ENCODE data around the gene EID1.
"Not testable (repeated sequence)": the region's sequence is repeated elsewhere in the genome, so short reads cannot be mapped to it uniquely, and the experiment has no call there.

Gene EID1

GRCh38 chr15:48871542-48871941, 6.4 kb upstream of the EID1 start:
- no peak for DNase-seq

DNA sequence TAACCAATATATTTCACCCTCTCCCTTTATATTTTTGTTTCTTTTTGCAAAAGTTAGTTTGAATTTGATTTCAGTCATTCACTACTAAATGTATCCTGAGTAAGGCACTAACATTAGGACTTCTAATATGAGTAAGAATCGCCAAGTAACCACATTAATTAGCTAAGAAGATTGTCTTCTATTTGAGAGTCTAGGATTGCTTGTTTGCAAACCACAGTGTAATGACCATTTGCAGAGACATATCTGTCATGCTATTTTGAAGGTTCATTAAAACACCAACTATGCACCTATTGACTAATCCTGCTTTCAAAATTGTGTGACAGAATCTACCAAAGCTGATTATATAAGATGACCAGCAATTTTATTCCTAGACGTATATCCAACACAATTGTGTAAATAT, 5.3 kb upstream of the EID1 start:
- DNase-seq: no peak

- DNase-seq: no peak
Measured at GRCh38 chr15:48875241-48875960, 2.5 kb upstream of the EID1 start.

DNA sequence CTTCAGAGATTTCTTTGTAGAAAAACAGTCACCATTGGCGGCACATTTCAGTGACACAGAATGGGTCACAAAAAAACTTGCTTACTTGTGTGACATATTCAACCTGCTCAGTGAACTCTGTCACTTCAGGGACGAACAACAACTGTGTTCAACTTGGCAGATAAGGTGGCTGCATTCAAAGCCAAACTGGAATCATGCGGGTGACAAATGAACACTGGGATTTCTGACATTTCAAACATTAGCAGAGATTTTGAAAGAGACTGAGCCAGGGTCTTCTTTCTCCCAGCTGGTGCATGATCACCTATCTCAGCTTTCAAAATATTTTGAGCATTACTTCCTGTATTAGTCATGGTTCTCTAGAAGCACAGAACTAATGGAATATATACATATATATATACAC, 1.9 kb upstream of the EID1 start:
- DNase-seq: no peak

DNA sequence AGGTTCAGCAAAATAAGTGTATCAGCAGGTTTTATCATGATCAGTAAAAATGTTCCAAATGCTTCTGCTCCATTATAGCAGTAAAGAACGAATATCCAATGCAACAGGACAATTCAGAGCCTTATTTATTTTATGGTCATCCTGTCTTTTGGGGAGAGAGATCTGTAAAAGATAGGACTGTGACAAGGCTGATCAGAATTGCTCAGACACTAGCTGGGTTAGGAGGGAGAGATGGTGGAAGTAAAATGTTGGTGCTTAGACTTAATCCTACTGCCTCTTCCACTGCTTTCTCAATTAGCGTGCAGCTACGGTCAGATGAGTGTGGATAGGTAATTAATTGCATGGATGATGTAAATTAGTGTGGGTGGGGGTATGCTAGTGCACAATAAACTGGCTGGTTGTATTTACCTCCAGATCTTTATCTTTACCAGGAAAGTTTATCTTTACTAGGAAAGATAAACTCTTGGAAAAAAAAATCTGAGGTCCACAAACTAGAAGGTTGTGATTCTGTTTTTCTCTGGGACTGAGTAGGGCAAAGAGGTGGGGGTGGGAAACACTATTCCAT, 2.2 kb downstream of the EID1 start:
- DNase-seq: no peak

DNA sequence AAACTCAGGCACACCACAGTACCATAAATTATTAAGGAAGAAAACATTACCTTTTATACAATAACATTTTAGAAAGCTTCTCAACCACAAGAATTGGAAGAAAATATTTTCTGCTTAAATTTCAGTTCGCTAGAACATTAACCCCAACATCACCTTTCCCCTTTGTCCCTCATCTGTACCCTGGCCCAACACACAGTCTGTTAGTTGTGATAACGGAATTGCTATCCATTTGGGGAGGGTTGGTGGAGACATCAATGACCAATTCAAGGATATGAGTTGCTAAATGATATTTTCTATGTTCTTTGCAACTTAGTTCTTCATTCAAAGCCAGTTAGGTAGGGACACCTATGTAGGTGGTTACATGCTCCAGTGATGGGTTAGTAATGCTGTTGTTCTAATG, 5.8 kb downstream of the EID1 start:
- DNase-seq: no peak

DNA sequence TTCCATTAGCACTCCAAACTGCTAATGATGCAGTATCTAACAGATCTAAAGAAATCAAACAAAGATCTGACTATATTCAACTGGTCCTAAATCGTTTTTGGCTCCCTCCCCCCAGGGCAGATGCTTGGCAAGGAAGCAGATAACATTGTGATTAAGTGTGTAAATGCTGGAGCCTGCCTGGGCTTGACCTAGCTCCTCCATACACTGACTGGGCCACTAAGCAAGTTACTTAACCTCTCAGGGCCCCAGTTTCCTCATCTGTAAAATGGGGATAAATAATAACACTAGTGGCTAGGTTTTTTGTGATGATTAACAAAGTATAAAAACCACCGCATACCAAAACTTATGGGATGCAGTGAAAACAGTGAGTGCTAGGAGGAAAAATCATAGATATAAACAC, 9.2 kb downstream of the EID1 start:
- no peak for DNase-seq

DNA sequence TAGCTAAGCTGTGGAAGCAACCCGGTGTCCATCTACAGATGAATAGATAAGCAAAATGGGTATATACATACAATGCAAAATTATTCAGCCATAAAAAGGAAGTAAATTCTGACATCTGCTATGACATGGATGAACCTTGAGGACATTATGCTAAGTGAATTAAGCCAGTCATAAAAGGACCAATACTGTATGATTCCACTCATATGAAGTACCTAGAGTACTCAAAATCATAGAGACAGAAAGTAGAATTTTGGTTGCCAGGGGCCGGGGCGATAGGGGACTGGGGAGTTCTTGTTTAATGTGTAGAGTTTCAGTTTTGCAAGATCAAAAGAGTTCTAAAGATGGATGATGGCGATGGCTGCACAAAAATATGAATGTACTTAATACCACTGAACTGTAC, 10.3 kb downstream of the EID1 start:
- DNase-seq: no peak

DNA sequence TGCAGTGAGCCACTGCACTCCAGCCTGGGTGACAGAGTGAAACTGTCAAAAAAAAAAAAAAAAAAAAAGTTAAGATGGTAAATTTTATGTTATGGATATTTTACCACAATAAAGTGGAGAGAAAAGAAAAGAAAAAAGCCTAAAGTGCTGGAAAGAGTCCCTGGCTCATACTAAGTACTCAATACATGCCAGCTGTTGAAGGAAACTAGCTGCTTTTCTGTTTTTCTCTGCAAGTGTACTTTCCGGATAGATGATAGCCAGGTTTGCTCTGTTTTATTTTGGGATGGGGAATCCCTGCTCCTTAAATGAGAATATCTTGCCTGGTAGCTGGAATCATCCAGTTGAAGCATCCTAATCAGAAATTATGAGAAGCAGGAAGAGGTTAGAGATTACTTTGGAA, 10.9 kb downstream of the EID1 start:
- DNase-seq: no peak

DNA sequence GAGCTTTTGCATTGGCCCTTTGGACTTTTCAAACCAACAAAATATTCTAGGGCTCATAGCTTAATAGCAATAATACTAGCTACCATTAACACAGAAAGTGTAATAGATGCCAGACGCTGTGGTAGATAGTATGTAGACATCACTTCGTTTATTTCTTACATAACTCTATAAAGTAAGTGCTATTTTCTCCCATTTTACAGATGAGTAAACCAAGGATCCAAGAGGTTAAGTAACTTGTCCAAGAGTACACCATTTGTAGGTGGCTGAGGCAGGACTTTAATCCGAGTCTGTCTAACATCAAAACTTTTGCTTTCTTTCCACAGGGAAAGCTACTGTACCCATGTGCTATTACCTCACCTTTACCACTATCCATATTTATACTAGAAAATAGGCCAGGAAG, 12.0 kb downstream of the EID1 start:
- no peak for DNase-seq

DNA sequence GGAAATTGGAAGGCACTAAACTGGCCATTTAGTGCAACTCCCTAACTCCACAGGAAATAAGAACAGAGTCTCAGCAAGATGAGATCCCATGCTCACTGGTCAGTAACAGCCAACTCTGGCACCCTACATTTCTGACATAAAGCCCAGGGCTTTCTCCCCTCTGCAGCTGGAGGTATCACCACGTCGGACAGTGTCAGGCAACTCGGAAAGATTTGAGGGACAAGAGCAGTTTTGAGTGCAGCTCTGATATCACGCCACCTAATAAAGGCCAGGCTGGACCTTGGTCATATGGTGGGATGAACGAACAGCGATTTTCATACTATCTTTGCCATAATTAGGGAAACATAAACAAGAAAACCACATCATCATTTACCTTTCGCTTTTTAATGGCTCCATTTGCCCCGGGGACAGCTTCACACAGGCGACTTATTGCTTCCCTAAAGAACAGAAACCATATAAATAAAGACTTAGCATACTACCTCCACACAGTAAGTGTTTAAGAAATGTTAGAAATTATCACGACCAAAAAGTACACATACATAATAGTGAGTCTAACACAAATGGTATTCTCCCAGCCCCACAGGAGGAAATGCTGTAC, 12.5 kb downstream of the EID1 start:
- DNase-seq: no peak

GRCh38 chr15:48891232-48891765, 13.4 kb downstream of the EID1 start:
- DNase-seq: no peak

DNA sequence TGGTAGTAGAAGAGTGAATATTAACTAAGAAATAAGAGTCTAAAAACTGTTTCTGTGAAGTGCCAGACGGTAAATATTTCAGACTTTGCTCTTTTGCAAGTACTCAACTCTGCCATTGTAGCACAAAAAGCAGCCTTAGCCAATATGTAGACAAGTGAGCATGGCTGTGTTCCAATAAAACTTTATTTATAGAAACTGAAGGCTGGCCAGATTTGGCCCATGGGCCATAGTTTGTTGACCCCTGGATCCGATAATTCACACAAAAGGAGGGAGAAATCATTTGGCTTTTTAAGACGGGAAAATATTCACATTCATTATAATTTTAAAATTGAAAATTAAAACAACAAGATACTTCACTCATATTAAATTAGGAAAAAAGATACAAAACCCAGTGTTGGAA, 15.4 kb downstream of the EID1 start:
- DNase-seq: no peak

DNA sequence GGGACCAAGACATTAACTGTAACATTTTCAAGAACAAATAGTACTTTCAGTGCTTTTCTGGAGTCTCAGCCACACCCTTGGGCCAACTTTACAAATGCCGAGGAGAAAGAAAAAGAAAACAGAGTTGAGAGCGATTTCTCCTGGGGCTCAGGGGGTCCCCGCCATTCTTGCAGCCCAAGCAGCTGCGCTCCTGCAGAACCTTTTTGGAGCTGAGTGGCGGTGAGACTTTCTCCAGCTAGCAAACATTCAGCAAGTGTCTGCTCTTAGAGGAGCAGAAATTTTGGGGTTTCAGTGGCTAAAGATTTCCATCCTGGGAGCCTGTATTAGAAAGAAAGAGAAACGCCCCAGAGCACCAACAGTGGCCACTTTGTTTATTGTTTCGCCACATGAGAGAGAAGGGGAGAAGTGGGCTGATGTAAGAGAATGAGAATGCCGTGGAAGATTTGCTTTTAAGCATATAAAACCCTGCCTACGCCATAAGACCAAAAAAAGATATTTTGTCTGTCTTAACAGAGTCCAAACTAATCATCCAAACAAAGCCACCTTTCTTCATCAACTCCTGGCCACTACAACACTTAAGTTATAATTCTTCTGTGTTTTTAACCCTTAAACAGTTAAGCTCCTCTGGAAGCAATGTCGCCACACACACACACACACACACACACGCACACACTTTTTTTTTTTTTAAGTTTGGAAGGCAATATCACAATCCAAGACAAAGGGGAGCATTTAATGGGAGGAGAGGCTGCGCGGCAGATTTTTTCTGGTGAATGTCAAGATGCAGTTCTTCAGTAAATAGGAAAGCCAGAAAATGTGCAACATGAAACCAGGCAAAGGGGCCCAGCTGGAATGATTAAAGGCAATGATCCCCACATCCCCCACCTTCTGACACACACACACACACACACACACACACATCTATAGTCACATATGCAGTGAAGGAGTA, 19.2 kb downstream of the EID1 start:
- DNase-seq: no peak

GRCh38 chr15:48898032-48898431, 20.1 kb downstream of the EID1 start:
- no peak for DNase-seq

DNA sequence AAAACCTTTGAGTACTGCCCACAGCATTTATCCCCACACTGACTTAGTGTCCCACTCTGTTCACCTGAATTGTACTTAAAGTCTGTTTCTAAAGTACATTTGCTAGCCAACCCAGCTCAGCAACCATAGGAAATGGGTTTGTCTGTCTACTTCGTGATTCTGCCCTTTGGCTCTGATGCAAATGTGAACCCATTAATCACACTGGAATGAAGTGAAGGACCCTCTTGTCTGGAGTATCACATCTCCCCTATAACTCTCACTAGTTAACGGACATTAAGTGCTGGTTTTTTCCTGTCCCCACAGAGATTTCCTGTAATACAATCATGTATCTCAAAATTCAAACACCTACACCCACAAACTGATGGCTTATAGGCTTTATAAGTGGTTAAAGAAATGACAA, 20.5 kb downstream of the EID1 start:
- DNase-seq: no peak

- DNase-seq: no peak
Measured at GRCh38 chr15:48899793-48900192, 21.9 kb downstream of the EID1 start.

- DNase-seq: no peak
Measured at GRCh38 chr15:48904758-48905157, 26.8 kb downstream of the EID1 start.

- DNase-seq: no peak
Measured at GRCh38 chr15:48905216-48905615, 27.3 kb downstream of the EID1 start.

- DNase-seq: no peak
Measured at GRCh38 chr15:48905847-48906246, 27.9 kb downstream of the EID1 start.

DNA sequence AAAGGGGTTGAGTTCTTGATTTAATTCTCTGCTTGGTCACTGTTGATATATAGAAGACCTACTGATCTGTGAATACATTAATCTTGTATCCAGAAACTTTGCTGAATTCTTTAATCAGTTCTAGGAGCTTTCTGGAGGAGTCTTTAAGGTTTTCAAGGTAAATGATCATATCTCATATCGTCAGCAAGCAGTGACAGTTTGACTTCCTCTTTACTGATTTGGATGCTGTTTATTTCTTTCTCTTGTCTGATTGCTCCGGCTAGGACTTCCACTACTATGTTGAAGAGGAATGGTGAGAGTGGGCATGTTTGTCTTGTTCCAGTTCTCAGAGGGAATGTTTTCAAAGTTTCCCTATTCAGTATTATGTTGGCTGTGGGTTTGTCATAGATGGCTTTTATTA, 31.4 kb downstream of the EID1 start:
- DNase-seq: not testable (repeated sequence)

GRCh38 chr15:48910554-48910953, 32.6 kb downstream of the EID1 start:
- DNase-seq: not testable (repeated sequence)

DNA sequence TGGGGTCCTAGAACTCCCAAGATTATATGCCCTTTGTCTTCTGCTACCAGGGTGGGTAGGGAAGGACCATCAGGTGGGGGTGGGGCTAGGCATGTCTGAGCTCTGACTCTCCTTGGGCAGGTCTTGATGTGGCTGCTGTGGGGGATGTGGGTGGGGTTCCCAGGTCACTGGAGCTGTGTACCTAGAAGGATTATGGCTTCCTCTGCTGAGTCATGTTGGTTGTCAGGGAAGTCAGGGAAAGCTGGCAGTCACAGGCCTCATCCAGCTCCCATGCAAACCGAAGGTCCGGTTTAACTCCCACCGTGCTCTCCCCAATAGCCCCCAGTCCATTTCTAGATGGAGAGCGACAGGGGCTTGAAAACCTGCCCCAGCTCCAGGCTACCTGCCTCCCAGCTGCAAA, 35.2 kb downstream of the EID1 start:
- no peak for DNase-seq

Measured in CD4-positive, alpha-beta T cell treated with Interferon gamma for 1 hour (primary cell).